HepG2 (cell line): ENCODE measurements around the gene THADA. TPM values are rescaled to one million over a fixed set of nuclear protein-coding genes. Genes with fewer than 3 reads are reported as not detected.

Experiments
- ATAC-seq: fragments of 200-7000 bp; cut with Tn5 transposase; 3 replicates; pipeline ENCODE4 v1.9.1; 2020; ENCODE audit warnings: mild to moderate bottlenecking, moderate library complexity
- BruUV-seq: library from RNA; stranded (reverse); fragments of 400-500 nt; replicated peaks from 2 replicates; lab custom pipeline; 2021; lab: Mats Ljungman, UMichigan
- CTCF ChIA-PET: fragments of 300-600 bp; formaldehyde crosslinking; extraction: SDS; loops from one replicate; lab custom pipeline; 2021; ENCODE audit warnings: low total read pairs, inconsistent platforms, low intra/inter-chr PET ratio; lab: Yijun Ruan, JAX
- POLR2A ChIA-PET: fragments of 350-600 bp; sonication (Branson Sonifier 250); formaldehyde crosslinking; loops from one replicate; lab custom pipeline; 2020; ENCODE audit warnings: antibody characterized with exemption, inconsistent platforms; lab: Yijun Ruan, JAX
- DNase-seq: peaks from one replicate; pipeline ENCODE4 v3.0.0-alpha.2; 2015; ENCODE audit warnings: low spot score
- FAIRE-seq: peaks from 3 replicates; lab custom pipeline; 2011; peaks lifted over from hg19 to GRCh38; lab: Jason Lieb, UNC
- H2AFZ ChIP-seq: one replicate; pipeline ENCODE4 v1.6.1; 2011; ENCODE audit warnings: low read length, inconsistent platforms
- H3K27ac ChIP-seq: fragments of 300-600 bp; 3 replicates; pipeline ENCODE4 v1.8.0; 2011; ENCODE audit warnings: mixed run types, mild to moderate bottlenecking, mixed read lengths, low read length, inconsistent platforms; ENCODE audit not compliant: insufficient read depth; ENCODE audit errors: extremely low read length
- H3K27me3 ChIP-seq, 2 experiments: fragments of 200-600 bp in 1 of 2; 2 replicates in 1 of 2; 3 replicates in 1 of 2; pipeline versions ENCODE4 v1.6.0 to v1.8.0; 2011; ENCODE audit warnings: low read length in 2 of 2, mild to moderate bottlenecking in 2 of 2, moderate library complexity in 2 of 2, inconsistent platforms in 1 of 2; ENCODE audit not compliant: insufficient read depth in 2 of 2, control insufficient read depth in 1 of 2
- H3K36me3 ChIP-seq, 2 experiments: fragments of 200-600 bp in 1 of 2; replicated peaks in 1 of 2; 2 replicates in 1 of 2; 3 replicates in 1 of 2; pipeline versions ENCODE4 v1.5.1 to v1.8.0; 2011; ENCODE audit warnings: low read length in 2 of 2, inconsistent platforms in 1 of 2; ENCODE audit not compliant: insufficient read depth in 2 of 2, control insufficient read depth in 1 of 2
- H3K4me1 ChIP-seq: 2 replicates; pipeline ENCODE4 v1.5.1; 2012; ENCODE audit warnings: low read length, inconsistent platforms; ENCODE audit not compliant: insufficient read depth
- H3K4me2 ChIP-seq: 2 replicates; pipeline ENCODE4 v1.6.0; 2011; ENCODE audit warnings: low read depth, low read length, inconsistent platforms
- H3K4me3 ChIP-seq, 3 experiments: fragments of 200-600 bp in 1 of 3; sonication (generic), shearing (Covaris generic) in 1 of 3; replicated peaks in 1 of 3; 2 replicates each; pipeline ENCODE4 v1.5.1; 2011 to 2016; ENCODE audit warnings: low read length in 3 of 3, inconsistent platforms in 2 of 3, low read depth in 2 of 3, mild to moderate bottlenecking in 2 of 3, control low read depth in 1 of 3, mixed read lengths in 1 of 3; ENCODE audit not compliant: insufficient read depth in 1 of 3
- H3K79me2 ChIP-seq: one replicate; pipeline ENCODE4 v1.6.1; 2011; ENCODE audit warnings: low read length, inconsistent platforms; ENCODE audit not compliant: insufficient read depth
- H3K9ac ChIP-seq: 2 replicates; pipeline ENCODE4 v1.6.0; 2011; ENCODE audit warnings: mild to moderate bottlenecking, low read depth, low read length, inconsistent platforms; ENCODE audit not compliant: insufficient read depth
- H3K9me3 ChIP-seq: 2 replicates; pipeline ENCODE4 v1.5.1; 2012; ENCODE audit warnings: mild to moderate bottlenecking, low read length
- H4K20me1 ChIP-seq: 2 replicates; pipeline ENCODE4 v1.6.0; 2011; ENCODE audit warnings: inconsistent platforms, mild to moderate bottlenecking, low read length, moderate library complexity; ENCODE audit not compliant: insufficient read depth
- BRF2 ChIP-seq: sonication (generic); formaldehyde crosslinking; IDR thresholded peaks from 2 replicates; pipeline ENCODE4 v1.8.1; 2022; ENCODE audit warnings: mild to moderate bottlenecking, missing genetic modification reagents
- DNMT1 ChIP-seq: sonication (generic); formaldehyde crosslinking; IDR thresholded peaks from 2 replicates; pipeline ENCODE4 v1.5.1; 2020; ENCODE audit warnings: mild to moderate bottlenecking, missing genetic modification reagents
- KIAA2018 ChIP-seq: sonication (generic); formaldehyde crosslinking; IDR thresholded peaks from 2 replicates; pipeline ENCODE4 v1.5.0; 2020; ENCODE audit warnings: mild to moderate bottlenecking, missing genetic modification reagents, borderline replicate concordance
- MED1 ChIP-seq: sonication (generic); formaldehyde crosslinking; IDR thresholded peaks from 2 replicates; pipeline ENCODE4 v1.4.0; 2020; ENCODE audit warnings: missing genetic modification reagents
- STAG1 ChIP-seq: sonication (generic); formaldehyde crosslinking; IDR thresholded peaks from 2 replicates; pipeline ENCODE4 v1.4.0; 2020; ENCODE audit warnings: missing genetic modification reagents
- ZC3H4 ChIP-seq: sonication (generic); formaldehyde crosslinking; IDR thresholded peaks from 2 replicates; pipeline ENCODE4 v1.4.0; 2020; ENCODE audit warnings: missing genetic modification reagents, borderline replicate concordance
- ZNF329 ChIP-seq: sonication (generic); formaldehyde crosslinking; IDR thresholded peaks from 2 replicates; pipeline ENCODE4 v1.9.0; 2021; ENCODE audit warnings: low read depth, mild to moderate bottlenecking, missing genetic modification reagents
- in situ Hi-C: cut with HindIII; loops from 2 replicates; pipeline ENCODE4 v1.10.0; 2017; ENCODE audit warnings: low pct_unique_long_range_greater_than_20kb; ENCODE audit not compliant: extremely low pct_ligation_motif_present
- intact Hi-C: fragments of 100-400 bp; cut with micrococcal nuclease; formaldehyde crosslinking; loops from one replicate; pipeline ENCODE4 v1.10.0; 2022; ENCODE audit not compliant: unreplicated experiment
- polyA plus RNA-seq, 8 experiments: library from polyadenylated mRNA; depleted of rRNA in 3 of 8; stranded (reverse) in 7 of 8; unstranded in 1 of 8; fragments of >200 nt; fragmentation: Illumina TruSeq in 4 of 8; extraction: Trizol in 4 of 8; gene quantifications; 2 replicates each; pipeline versions ENCODE4 v1.2.1 to v1.2.3, GENCODE V29; 2011 to 2016; ENCODE audit warnings: low read depth in 4 of 8, missing spikeins in 1 of 8, mixed read lengths in 1 of 8; ENCODE audit not compliant: insufficient read depth in 1 of 8
- total RNA-seq, 5 experiments: library from RNA; depleted of rRNA; stranded (reverse); fragments of >200 nt; fragmentation: Illumina TruSeq; extraction: Trizol; gene quantifications; 2 replicates each; pipeline ENCODE4 v1.2.3, GENCODE V29; 2016; ENCODE audit warnings: low read depth in 1 of 5
- TF ChIP-seq, protein P1 (sequence below): IDR thresholded peaks from 2 replicates; pipeline ENCODE4 v1.4.0; 2020; ENCODE audit warnings: mild to moderate bottlenecking, missing genetic modification reagents

THADA gene
- total and polyA plus RNA-seq, 2 of the 13 experiments (the other 11 are each of a cell fraction or from before 2014, with no cell fraction given): 12.7 to 21.7 TPM

- TF ChIP-seq BRF2 (CRISPR knock-in tag): no peak
- no peak for TF ChIP-seq ZNF329 (CRISPR knock-in tag)
- no peak for TF ChIP-seq STAG1 (CRISPR knock-in tag)
Measured at GRCh38 chr2:43486603-43487002, 109.2 kb downstream of the THADA start (continued).

DNA sequence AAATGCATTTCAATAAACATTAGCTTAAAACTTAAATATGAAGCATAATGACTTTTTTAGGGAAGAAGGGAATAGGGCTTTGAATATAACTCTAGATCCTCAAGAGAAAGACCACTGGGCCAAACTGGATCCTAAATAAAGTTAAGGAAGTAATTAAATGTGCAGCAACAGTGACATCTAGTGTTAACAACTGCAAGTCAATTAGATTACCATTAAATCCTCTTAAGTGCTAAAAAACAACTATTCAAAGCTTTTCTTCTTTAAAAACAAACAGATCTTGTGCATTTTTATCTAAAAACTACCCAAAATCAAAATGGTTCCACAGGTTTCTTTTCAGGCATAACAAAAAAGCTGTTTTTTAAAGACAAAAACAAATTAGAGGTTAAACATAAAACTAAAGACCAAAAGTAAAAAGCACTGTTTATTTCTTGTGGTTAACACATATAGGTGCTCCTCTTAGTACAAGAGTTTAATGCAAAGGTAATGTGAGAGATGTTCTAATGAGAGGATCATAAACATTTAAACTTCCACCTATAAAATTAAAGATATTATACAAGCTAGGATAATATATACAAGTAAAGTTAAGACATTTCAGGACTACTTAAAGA lies 111.4 kb downstream of the THADA start:
- H3K4me1 ChIP-seq: peaks cover 15% of the 10 kb centered on the region; the same call in 1 of the 2 replicates
- ChIA-PET POLR2A (interaction anchor here (0.8 to 3.5 kb wide), 2 partner anchors 258 to 266 kb away, joined by 3 to 20 read pairs; partner anchors contain the start of gene ZFP36L2), CTCF (interaction anchor here (0.9 to 2.4 kb wide), 10 partner anchors 28 to 626 kb away, joined by 3 to 17 read pairs (median 5); no protein-coding TSS in a partner anchor)
- intact Hi-C loops (loop anchor here (1.0 to 10.0 kb wide), 9 partner anchors 28 to 655 kb away; no protein-coding TSS in a partner anchor), in situ Hi-C loops (loop anchor here (5.0 to 10.0 kb wide), 5 partner anchors 252 to 630 kb away; no protein-coding TSS in a partner anchor)
- H3K4me3 ChIP-seq: no peak overlapping the region
- no peaks in the 10 kb centered on the region for H3K27me3 ChIP-seq
- FAIRE-seq (peak; percentile 64), ATAC-seq (no peak), DNase-seq (peak; percentile 85)
- BruUV-seq: no TSS peak
- H4K20me1 ChIP-seq: no peaks in the 10 kb centered on the region
- H3K27ac ChIP-seq: no peak overlapping the region
- H3K79me2 ChIP-seq: no peaks in the 10 kb centered on the region
- H3K9me3 ChIP-seq: no peaks in the 10 kb centered on the region
- H2AFZ ChIP-seq: no peak overlapping the region
- no peak overlapping the region for H3K9ac ChIP-seq
- H3K36me3 ChIP-seq: peaks cover 3 to 4% of the 10 kb centered on the region in 2 experiments; a peak in 2 of 5 replicates
- H3K4me2 ChIP-seq: no peak overlapping the region
- no peak for TF ChIP-seq KIAA2018 (CRISPR knock-in tag)
- TF ChIP-seq DNMT1 (CRISPR knock-in tag): no peak
- TF ChIP-seq ZC3H4 (CRISPR knock-in tag): no peak
- TF ChIP-seq, protein P1, sequence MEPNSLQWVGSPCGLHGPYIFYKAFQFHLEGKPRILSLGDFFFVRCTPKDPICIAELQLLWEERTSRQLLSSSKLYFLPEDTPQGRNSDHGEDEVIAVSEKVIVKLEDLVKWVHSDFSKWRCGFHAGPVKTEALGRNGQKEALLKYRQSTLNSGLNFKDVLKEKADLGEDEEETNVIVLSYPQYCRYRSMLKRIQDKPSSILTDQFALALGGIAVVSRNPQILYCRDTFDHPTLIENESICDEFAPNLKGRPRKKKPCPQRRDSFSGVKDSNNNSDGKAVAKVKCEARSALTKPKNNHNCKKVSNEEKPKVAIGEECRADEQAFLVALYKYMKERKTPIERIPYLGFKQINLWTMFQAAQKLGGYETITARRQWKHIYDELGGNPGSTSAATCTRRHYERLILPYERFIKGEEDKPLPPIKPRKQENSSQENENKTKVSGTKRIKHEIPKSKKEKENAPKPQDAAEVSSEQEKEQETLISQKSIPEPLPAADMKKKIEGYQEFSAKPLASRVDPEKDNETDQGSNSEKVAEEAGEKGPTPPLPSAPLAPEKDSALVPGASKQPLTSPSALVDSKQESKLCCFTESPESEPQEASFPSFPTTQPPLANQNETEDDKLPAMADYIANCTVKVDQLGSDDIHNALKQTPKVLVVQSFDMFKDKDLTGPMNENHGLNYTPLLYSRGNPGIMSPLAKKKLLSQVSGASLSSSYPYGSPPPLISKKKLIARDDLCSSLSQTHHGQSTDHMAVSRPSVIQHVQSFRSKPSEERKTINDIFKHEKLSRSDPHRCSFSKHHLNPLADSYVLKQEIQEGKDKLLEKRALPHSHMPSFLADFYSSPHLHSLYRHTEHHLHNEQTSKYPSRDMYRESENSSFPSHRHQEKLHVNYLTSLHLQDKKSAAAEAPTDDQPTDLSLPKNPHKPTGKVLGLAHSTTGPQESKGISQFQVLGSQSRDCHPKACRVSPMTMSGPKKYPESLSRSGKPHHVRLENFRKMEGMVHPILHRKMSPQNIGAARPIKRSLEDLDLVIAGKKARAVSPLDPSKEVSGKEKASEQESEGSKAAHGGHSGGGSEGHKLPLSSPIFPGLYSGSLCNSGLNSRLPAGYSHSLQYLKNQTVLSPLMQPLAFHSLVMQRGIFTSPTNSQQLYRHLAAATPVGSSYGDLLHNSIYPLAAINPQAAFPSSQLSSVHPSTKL (CRISPR knock-in tag): peak; percentile 36; the same call in 1 of the 2 replicates
- TF ChIP-seq MED1: no peak
